Mesenchymal stem cell (in vitro differentiated cells and primary cell): ENCODE measurements around the gene CD2AP.
"Not testable (repeated sequence)": the region's sequence is repeated elsewhere in the genome, so short reads cannot be mapped to it uniquely, and the experiment has no call there.

Source experiments
- DNase-seq: peaks from one replicate; pipeline ENCODE4 v3.0.0-alpha.2; 2013
- H2AFZ ChIP-seq: one replicate; pipeline ENCODE4 v1.6.1; 2013; ENCODE audit warnings: low read depth, mild to moderate bottlenecking, control low read depth, inconsistent platforms, low read length, moderate library complexity
- H2AK5ac ChIP-seq: 2 replicates; pipeline ENCODE4 v1.6.1; 2013; ENCODE audit warnings: low read length, moderate library complexity, mild to moderate bottlenecking, inconsistent platforms; ENCODE audit not compliant: severe bottlenecking
- H2BK120ac ChIP-seq: one replicate; pipeline ENCODE4 v1.6.1; 2013; ENCODE audit warnings: low read depth, mild to moderate bottlenecking, inconsistent platforms, low read length, moderate library complexity
- H2BK12ac ChIP-seq, 2 experiments: one replicate each; pipeline ENCODE4 v1.6.1; 2013; ENCODE audit warnings: inconsistent platforms in 2 of 2, low read length in 2 of 2, mild to moderate bottlenecking in 2 of 2, moderate library complexity in 2 of 2, control low read depth in 1 of 2
- H2BK15ac ChIP-seq: one replicate; pipeline ENCODE4 v1.6.1; 2013; ENCODE audit warnings: mild to moderate bottlenecking, low read depth, inconsistent platforms; ENCODE audit not compliant: poor library complexity, severe bottlenecking
- H2BK5ac ChIP-seq: 2 replicates; pipeline ENCODE4 v1.6.1; 2013; ENCODE audit warnings: low read depth, mild to moderate bottlenecking, low read length, control low read depth, inconsistent platforms; ENCODE audit not compliant: poor library complexity, severe bottlenecking
- H3K14ac ChIP-seq, 2 experiments: one replicate each; pipeline ENCODE4 v1.6.1; 2013; ENCODE audit warnings: inconsistent platforms in 2 of 2, low read length in 2 of 2, control low read depth in 1 of 2, mild to moderate bottlenecking in 1 of 2, moderate library complexity in 1 of 2
- H3K18ac ChIP-seq, 2 experiments: one replicate each; pipeline ENCODE4 v1.6.1; 2013; ENCODE audit warnings: inconsistent platforms in 2 of 2, low read length in 2 of 2, control low read depth in 1 of 2, low read depth in 1 of 2, mild to moderate bottlenecking in 1 of 2
- H3K23ac ChIP-seq, 2 experiments: one replicate each; pipeline ENCODE4 v1.6.1; 2013; ENCODE audit warnings: inconsistent platforms in 2 of 2, low read length in 2 of 2, mild to moderate bottlenecking in 2 of 2, moderate library complexity in 2 of 2, control low read depth in 1 of 2
- H3K27ac ChIP-seq: 2 replicates; pipeline ENCODE4 v1.5.1; 2013; ENCODE audit warnings: mild to moderate bottlenecking, moderate library complexity, low read length, control low read depth, inconsistent platforms; ENCODE audit not compliant: poor library complexity, severe bottlenecking
- H3K27me3 ChIP-seq, 2 experiments: 2 replicates each; pipeline versions ENCODE4 v1.6.1 to v1.7.0; 2013; ENCODE audit warnings: low read length in 2 of 2, mild to moderate bottlenecking in 2 of 2, moderate library complexity in 2 of 2, control low read depth in 1 of 2, inconsistent platforms in 1 of 2; ENCODE audit not compliant: control insufficient read depth in 1 of 2, insufficient read depth in 1 of 2
- H3K36me3 ChIP-seq, 2 experiments: 2 replicates each; pipeline versions ENCODE4 v1.6.1 to v1.7.0; 2013; ENCODE audit warnings: low read length in 2 of 2, control low read depth in 1 of 2, inconsistent platforms in 1 of 2, low read depth in 1 of 2, mild to moderate bottlenecking in 1 of 2; ENCODE audit not compliant: insufficient read depth in 2 of 2, control insufficient read depth in 1 of 2
- H3K4ac ChIP-seq, 2 experiments: one replicate each; pipeline ENCODE4 v1.6.1; 2013; ENCODE audit warnings: inconsistent platforms in 2 of 2, low read length in 2 of 2, mild to moderate bottlenecking in 2 of 2, moderate library complexity in 2 of 2, control low read depth in 1 of 2, low read depth in 1 of 2
- H3K4me1 ChIP-seq: 2 replicates; pipeline ENCODE4 v1.6.1; 2013; ENCODE audit warnings: low read depth, low read length, control low read depth; ENCODE audit not compliant: control insufficient read depth, insufficient read depth
- H3K4me2 ChIP-seq: 2 replicates; pipeline ENCODE4 v1.6.1; 2013; ENCODE audit warnings: low read length, mild to moderate bottlenecking, inconsistent platforms; ENCODE audit not compliant: poor library complexity, severe bottlenecking
- H3K4me3 ChIP-seq, 2 experiments: 2 replicates each; pipeline versions ENCODE4 v1.5.1 to v1.7.0; 2013; ENCODE audit warnings: low read length in 2 of 2, mild to moderate bottlenecking in 2 of 2, control low read depth in 1 of 2, low read depth in 1 of 2; ENCODE audit not compliant: insufficient read depth in 1 of 2
- H3K79me1 ChIP-seq: replicated peaks from 2 replicates; pipeline ENCODE4 v1.6.1; 2013; ENCODE audit warnings: mild to moderate bottlenecking, control low read depth, low read length, inconsistent platforms; ENCODE audit not compliant: poor library complexity, severe bottlenecking
- H3K9ac ChIP-seq: 2 replicates; pipeline ENCODE4 v1.7.0; 2013; ENCODE audit warnings: mild to moderate bottlenecking, low read length, moderate library complexity
- H3K9me3 ChIP-seq: 2 replicates; pipeline ENCODE4 v1.7.0; 2013; ENCODE audit warnings: mild to moderate bottlenecking, low read length; ENCODE audit not compliant: control insufficient read depth
- H4K8ac ChIP-seq: one replicate; pipeline ENCODE4 v1.6.1; 2013; ENCODE audit warnings: inconsistent platforms, mild to moderate bottlenecking, low read length, moderate library complexity
- H4K91ac ChIP-seq: one replicate; pipeline ENCODE4 v1.6.1; 2013; ENCODE audit warnings: mild to moderate bottlenecking, low read length, inconsistent platforms
- WGBS: methylation state at CpG from one replicate; pipeline ENCODE4 v1.1.7; 2013; ENCODE audit warnings: mixed read lengths; 5-methylcytosine and 5-hydroxymethylcytosine counted together

CD2AP gene

GRCh38 chr6:47545223-47545622 lies 67.6 kb downstream of the CD2AP start:
- Histone ChIP-seq H3K18ac (no peak overlapping the region), H2AFZ (no peak overlapping the region), H3K9ac (no peak overlapping the region), H3K4me1 (no peaks in the 10 kb centered on the region), H3K79me1 (peaks cover 16% of the 10 kb centered on the region), H3K14ac (no peak overlapping the region), H4K8ac (no peak overlapping the region), H3K23ac (no peak overlapping the region), H3K4ac (no peak overlapping the region), H2BK12ac (no peak overlapping the region), H4K91ac (no peak overlapping the region), H3K9me3 (no peaks in the 10 kb centered on the region), H3K4me2 (no peak overlapping the region), H3K36me3 (peaks cover 8 to 30% of the 10 kb centered on the region in 2 experiments), H3K27me3 (no peaks in the 10 kb centered on the region), H2AK5ac (no peak overlapping the region), H3K4me3 (no peak overlapping the region), H2BK15ac (no peak overlapping the region), H3K27ac (no peak overlapping the region), H2BK120ac (no peak overlapping the region), H2BK5ac (no peak overlapping the region)
- over 99% methylated on average over 6 of the region's 6 CpGs for WGBS
- no peak for DNase-seq

- H3K4me2 ChIP-seq, result no peak overlapping the region
- H3K27ac ChIP-seq, result no peak overlapping the region
- no peaks in the 10 kb centered on the region for H3K4me1 ChIP-seq
- H4K91ac ChIP-seq, result no peak overlapping the region
- no peak overlapping the region for H3K4me3 ChIP-seq
- H2BK5ac ChIP-seq, result no peak overlapping the region
- H3K36me3 ChIP-seq, result peaks cover 0 to 8% of the 10 kb centered on the region in 2 experiments
- peaks cover 5% of the 10 kb centered on the region for H3K79me1 ChIP-seq
- H3K18ac ChIP-seq, result no peak overlapping the region
- no peak overlapping the region for H2BK12ac ChIP-seq
- no peak overlapping the region for H3K14ac ChIP-seq
- DNase-seq, result no peak
- no peak overlapping the region for H3K23ac ChIP-seq
- WGBS, result 98% methylated on average over 4 of the region's 4 CpGs
- H3K27me3 ChIP-seq, result no peaks in the 10 kb centered on the region
- H3K4ac ChIP-seq, result no peak overlapping the region
- no peak overlapping the region for H2AK5ac ChIP-seq
- H4K8ac ChIP-seq, result no peak overlapping the region
- no peaks in the 10 kb centered on the region for H3K9me3 ChIP-seq
- no peak overlapping the region for H2BK15ac ChIP-seq
- no peak overlapping the region for H3K9ac ChIP-seq
- no peak overlapping the region for H2AFZ ChIP-seq
- H2BK120ac ChIP-seq, result no peak overlapping the region
These were observed 74.1 kb downstream of the CD2AP start for GRCh38 chr6:47551670-47552069.

- no peak overlapping the region for H3K4me3 ChIP-seq
- H3K9me3 ChIP-seq, result no peaks in the 10 kb centered on the region
- H2BK15ac ChIP-seq, result no peak overlapping the region
- H3K4ac ChIP-seq, result no peak overlapping the region
- H3K9ac ChIP-seq, result no peak overlapping the region
- WGBS, result no CpG with 5 or more reads among the region's 2 CpGs
- H2AFZ ChIP-seq, result no peak overlapping the region
- H2BK12ac ChIP-seq, result no peak overlapping the region
- H4K8ac ChIP-seq, result no peak overlapping the region
- H4K91ac ChIP-seq, result no peak overlapping the region
- no peak overlapping the region for H3K18ac ChIP-seq
- DNase-seq, result no peak
- H3K23ac ChIP-seq, result no peak overlapping the region
- H3K27me3 ChIP-seq, result no peaks in the 10 kb centered on the region
- H3K27ac ChIP-seq, result no peak overlapping the region
- H3K36me3 ChIP-seq, result peaks cover 0 to 2% of the 10 kb centered on the region in 2 experiments
- H2BK120ac ChIP-seq, result no peak overlapping the region
- no peak overlapping the region for H2AK5ac ChIP-seq
- H3K79me1 ChIP-seq, result peaks cover 5% of the 10 kb centered on the region
- no peaks in the 10 kb centered on the region for H3K4me1 ChIP-seq
- H3K14ac ChIP-seq, result no peak overlapping the region
- H2BK5ac ChIP-seq, result no peak overlapping the region
- no peak overlapping the region for H3K4me2 ChIP-seq
These were observed 74.7 kb downstream of the CD2AP start for GRCh38 chr6:47552319-47552718.

- not testable (repeated sequence) for H3K79me1 ChIP-seq, H3K14ac ChIP-seq, H2AFZ ChIP-seq, H2BK120ac ChIP-seq, H3K4ac ChIP-seq, H3K27ac ChIP-seq, H3K18ac ChIP-seq, H3K9me3 ChIP-seq, H3K4me1 ChIP-seq, H3K36me3 ChIP-seq, H4K8ac ChIP-seq, H2BK15ac ChIP-seq, H3K4me2 ChIP-seq, H2BK12ac ChIP-seq, DNase-seq, H3K27me3 ChIP-seq, H3K23ac ChIP-seq, H2BK5ac ChIP-seq, H3K9ac ChIP-seq, H3K4me3 ChIP-seq, H4K91ac ChIP-seq, H2AK5ac ChIP-seq
- WGBS, result 100% methylated on average over 3 of the region's 3 CpGs
These were observed 75.7 kb downstream of the CD2AP start for GRCh38 chr6:47553243-47553642.
